Limb (tissue), 2 donors: Measurements from ENCODE around the gene ZMYM4.

Experiments
- DNase-seq, 2 donors: peaks; one replicate each; pipeline ENCODE4 v3.0.0-alpha.2; 2016; ENCODE audit errors: extremely low spot score in 2 of 2

The ZMYM4 gene

DNA sequence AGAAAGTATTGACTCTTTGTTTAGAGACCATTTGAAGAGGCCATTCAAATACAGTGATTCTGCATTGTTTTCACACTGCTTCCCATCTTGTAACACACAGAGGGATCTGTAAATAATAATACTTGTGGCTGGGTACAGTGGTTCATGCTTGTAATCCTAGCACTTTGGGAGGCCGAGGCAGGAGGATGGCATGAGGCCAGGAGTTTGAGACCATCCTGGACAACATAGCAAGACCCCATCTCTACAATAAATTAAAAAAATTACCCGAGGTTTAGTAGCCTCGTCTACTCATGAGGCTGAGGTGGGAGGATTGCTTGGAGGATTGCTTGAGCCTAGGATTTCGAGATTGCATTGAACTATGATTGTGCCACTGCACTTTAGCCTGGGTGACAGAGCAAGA lies 5.7 kb downstream of the ZMYM4 start:
- no peak for DNase-seq

DNA sequence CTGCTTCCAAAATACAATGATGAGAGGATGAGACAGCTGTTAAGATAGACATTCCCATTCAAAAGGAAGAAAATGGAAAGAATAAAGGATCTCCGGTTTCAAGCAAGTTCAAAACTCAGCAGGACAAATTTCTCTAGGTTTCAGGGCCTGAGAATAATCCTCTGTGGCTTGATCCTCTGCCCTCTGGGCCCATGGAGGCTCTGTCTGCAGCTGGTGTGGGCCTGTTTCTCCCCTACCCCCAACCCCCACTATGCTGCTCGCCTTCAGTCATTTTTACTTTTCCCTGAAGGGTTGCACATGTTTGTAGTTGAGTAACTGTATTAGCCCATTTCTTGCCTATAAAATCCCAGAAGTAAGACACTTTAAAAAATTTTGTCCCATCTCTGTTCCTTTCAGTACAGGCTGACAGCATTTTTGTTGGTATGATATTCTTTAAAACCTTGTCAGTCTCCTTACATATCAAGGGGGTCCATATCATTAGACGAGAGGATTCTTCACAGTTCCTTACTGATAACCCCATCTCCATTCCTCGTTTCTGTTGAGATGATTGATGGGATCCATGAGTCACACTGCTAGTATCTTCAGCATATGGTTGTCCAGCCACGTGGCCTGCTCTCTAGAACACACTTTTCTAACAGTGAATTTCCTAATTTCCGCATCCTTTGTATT lies 10.5 kb downstream of the ZMYM4 start:
- DNase-seq: no peak

DNA sequence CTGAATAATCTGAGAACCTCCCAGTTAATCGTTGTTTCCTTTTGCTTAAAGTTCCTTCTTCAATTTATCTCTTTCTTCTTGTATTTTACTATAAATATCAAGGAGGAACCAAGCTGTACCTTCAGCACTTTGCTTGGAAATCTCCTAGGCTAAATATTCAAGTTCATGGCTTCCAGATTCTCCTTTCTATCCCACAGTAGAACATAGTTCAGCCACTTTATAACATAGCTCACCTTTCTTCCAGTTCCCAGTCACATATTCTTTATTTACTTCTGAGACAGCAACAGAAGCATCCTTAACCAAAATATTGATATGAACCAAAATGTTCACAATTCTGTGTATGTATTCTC lies 11.0 kb downstream of the ZMYM4 start:
- DNase-seq: no peak

DNA sequence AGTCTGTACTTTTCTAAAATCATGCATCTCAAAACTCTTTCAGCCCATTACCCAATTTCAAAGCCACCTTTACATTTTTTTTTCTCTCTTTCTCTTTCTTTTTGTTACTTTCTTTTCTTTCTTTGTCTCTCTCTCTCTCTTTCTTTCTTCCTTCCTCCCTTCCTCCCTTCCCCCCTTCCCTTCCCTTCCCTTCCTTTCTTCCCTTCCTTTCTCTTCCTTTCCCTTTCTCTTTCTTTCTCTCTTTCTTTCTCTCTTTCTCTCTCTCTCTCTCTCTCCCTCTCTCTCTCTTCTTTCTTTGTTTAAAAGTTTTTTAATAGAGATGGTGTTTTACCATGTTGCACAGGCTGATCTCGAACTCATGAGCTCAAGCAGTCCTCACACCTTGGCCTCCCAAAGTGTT lies 11.5 kb downstream of the ZMYM4 start:
- DNase-seq: no peak

DNA sequence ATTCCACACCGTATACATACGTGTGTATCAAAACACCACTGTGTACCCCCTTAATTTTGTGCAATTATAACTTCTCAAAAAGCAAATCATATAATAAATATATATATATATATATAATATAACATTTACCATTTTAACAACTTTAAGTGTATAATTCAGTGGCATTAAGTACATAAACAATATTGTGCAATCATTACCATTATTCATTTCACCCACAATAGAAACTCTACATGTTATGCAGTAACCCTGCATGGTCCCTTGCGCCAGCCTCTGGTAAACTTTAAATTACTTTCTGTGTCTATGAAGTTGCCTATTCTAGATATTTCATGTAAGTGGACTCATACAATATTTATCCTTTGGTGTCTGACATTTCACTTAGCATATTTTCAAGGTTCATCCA lies 13.1 kb downstream of the ZMYM4 start:
- no peak for DNase-seq

DNA sequence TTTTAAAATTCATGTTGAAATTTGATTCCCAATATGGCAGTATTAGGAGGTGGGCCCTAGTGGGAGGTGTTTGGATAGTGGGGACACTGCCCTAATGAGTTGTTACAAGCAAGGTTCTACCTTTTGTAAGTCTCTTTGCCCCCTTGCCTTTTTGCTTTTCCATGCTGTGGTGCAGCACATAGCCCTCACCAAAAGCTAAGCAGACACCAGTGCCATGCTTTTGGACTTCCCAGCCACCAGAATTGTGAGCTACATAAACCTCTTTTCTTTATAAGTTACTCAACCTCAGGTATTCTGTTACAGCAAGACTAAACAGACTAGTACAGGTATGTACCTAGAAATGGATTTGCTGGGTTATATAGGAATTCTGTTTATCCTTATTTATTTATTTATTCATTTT lies 13.7 kb downstream of the ZMYM4 start:
- DNase-seq: no peak

DNA sequence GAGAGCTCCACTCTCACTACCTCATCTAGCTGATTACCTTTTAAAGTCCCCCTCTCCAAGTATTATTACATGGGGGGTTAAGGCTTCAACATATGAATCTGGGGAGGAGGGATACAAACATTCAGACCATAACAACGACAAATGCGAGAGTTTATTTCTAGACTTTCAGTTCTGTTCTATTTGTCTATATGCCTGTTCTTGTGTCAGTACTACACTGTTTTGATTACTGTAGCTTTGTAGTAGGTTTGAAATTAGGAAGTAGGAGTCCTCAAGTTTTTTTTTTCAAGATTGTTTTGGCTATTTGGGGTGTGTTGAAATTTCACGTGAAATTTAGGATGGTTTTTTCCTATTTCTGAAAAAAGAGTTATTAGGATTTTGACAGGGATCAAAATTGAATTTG lies 16.3 kb downstream of the ZMYM4 start:
- no peak for DNase-seq

DNA sequence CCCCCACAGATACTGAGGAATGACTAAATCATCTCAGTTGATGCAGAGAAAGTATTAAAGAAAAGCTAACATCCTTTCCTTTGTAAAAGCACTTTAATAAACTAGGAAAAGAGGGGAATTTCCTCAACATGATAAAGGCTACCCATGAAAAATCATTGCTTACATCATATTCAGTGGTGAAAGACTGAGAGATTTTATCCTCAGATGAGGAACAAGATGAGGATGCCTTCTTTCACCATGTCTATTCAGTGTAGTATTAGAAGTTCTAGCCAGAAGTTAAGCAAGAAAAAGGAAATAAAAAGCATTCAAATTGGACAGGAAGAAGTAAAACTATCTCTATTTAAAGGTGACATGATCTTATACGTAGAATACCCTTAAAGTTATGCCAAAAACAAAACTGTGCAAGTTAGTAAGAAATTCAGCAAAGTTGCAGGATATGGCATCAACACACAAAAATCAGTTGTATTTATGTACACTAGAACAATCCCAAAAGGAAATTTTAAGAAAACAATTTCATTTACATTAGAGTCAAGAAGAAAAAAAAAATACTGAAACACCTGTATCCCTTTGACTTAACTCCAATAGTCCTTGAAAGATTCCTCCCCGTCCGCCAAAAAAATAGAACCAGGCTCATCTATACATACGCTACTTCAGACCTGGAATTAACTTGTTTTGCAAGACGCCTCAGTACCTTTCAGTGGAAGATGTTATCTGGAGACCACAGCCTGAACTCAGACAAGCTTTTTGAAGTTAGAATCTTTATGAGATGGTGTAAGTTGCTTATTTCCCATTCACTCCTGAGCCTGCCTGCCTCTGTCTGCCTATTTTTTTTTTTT lies 17.5 kb downstream of the ZMYM4 start:
- DNase-seq: no peak

DNA sequence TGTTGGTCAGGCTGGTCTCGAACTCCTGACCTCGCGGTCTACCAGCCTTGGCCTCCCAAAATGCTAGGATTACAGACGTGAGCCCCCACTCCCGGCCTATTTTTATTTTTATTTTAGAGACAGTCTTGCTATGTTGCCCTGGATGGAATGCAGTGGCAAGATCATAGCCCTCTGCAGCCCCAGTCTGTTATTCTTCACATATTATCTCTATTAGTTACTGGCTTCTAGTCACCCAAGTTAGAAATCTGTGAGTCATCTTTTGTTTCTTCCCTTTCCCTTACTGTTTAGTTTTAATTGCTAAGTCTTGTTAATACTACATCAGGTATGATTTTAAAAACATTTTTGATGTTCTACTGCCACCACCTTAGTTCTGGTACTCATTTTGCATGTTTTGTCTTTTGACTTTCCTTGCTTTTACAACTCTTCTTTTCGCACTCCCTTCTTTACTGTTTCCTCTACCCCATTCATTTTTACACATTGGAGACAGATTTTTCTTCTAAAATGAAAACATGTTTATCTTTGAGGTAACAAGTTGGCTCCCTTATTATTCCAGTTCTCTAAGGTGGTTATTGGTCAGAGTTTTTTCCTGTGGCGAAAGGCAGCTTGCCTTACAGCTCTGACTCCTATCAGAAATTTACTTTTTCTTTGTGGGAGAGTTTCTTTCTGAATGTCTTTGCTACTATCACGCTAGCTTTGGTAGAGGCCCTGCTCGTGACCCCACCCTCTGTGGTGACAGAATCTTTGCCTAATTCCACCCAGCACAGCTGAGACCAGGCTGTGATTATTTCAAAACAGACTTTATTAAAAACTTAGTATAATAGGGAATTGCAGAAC lies 19.5 kb downstream of the ZMYM4 start:
- no peak for DNase-seq

DNA sequence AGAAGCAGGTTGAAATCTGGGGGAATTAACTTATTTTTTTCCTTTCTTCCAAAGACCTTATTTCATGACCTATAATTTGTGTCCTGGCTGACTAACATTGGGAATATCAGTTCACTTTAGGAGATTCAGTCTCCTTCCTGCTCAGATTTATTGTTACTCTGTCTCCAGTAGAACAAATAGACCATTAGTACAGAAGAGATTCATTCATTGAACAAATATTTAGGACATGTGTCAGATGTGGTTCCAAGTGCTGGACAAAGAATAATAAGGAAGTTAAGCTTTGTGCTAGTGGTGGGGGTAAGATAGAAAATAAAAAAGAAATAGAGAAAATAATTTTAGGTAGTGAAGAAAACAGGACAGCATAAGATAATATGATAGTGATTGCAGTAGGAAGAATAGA lies 20.3 kb downstream of the ZMYM4 start:
- DNase-seq: no peak

DNA sequence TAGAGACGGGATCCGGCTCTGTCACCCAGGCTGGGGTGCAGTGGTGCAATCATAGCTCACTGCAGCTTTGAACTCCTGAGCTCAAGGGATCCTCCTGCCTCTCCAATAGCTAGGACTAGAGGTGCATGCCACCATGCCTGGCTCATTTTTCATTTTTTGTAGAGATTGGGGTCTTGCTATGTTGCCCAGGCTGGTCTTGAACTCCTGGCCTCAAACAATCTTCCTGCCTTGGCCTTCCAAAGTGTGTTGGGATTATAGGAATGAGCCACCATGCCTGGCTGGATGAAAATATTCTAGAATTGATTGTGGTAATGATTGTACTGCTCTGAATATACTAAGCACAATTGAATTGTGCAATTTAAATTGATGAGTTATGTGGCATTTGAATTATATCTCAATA lies 21.9 kb downstream of the ZMYM4 start:
- DNase-seq: no peak

DNA sequence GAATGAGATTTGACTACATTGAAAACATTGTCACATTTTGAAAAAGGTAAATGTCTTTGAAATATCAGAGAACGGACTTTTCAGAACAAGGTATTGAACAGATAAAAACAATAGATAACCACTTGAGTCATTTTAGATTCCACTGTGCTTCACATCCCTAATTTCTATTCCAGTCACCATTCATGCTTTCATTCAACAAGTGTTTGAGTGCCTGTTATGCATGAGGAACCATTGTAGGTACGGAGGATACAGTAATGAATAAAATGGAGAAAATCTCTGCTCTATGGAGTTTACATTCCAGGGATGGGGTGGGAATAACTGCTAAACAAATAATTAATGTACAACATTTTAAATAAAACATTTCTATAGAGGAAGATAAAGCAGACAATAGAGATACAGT lies 26.3 kb downstream of the ZMYM4 start:
- DNase-seq: no peak

DNA sequence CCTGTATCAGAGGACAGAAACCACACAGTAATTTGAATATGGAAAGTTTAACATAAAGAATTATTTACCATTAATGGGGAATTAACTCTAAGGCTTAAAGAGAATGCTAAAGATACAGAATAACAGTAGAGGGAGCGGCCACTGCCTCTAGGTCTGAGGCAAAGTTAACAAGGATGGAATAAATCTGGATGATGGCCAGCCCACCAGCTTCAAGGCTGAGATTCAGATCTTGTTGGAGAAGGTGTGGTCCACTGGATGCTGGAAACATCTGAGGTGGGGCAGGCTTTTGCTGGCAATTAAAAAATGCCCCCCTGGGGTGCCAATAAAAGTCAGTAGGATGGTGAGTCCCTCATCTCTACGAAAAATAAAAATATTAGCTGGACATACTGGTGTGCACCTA lies 29.4 kb downstream of the ZMYM4 start:
- DNase-seq: no peak

DNA sequence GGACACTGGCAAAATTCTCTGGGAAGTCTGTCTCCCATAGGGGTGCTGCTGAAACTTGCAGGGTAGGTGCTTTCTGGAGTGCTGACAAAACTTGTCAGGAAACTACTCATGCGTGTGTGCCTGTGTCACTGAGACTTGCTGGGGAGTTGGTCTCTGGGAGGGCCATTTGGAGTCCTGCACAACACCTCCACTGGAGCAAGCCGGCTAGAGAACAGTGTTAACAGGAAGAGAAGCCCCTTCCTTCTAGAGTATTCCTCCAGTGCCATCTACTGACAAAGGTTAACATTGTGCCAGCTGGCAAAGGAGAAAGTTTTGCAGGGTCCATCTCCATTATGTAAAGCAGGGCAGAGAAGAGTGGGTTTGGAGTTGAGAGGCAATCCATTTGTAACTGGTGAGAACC lies 30.0 kb downstream of the ZMYM4 start:
- no peak for DNase-seq

DNA sequence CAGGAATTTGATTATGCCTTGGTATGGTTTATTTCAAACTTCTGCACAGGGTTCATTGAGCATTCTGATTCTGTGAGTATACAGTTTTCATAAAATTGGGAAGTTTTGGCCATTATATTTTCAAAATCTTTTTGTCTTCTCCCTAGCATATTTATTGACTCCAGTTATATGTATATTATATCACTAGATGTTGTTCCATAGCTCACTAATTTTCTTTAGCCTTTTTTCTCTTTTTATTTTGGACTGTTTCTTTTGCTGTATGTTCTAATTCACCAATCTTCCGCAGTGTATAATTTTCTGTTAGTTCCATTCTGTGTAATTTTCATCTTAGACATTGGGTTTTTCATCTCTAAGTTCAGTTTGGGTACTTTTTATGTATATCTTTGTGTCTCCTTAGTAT lies 31.9 kb downstream of the ZMYM4 start:
- no peak for DNase-seq

DNA sequence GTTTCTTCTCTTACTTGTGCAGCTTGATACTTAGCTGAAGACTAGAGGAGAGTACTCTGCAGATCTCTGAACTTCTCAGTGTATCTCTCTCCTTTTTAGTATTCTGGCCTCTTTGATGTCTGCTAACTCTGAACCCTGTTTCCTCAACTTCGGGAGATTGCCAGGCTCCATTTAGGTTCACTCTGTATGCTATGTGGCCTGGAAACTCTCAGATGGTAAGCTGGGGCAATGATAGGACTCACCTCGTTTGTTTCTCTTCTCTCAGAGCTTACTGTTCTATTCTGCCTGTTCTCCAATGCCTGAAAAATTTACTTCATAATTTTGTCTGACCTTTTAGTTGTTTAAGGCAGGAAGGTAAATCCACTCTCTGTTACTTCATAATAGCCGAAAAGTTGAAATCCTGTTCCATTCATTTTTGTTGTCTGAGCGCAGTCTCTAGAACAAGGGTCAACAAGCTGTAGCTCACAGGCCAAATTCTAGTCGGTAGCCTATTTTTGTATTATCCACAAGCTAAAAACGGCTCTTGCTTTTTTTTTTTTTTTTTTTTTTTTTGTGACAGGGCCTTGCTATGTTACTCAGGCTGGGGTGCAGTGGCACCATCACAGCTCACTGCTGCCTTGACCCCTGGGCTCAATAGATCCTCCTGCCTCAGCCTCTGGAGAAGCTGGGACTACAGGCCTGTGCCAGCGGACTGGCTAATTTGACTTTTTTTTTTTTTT lies 33.3 kb downstream of the ZMYM4 start:
- DNase-seq: no peak

DNA sequence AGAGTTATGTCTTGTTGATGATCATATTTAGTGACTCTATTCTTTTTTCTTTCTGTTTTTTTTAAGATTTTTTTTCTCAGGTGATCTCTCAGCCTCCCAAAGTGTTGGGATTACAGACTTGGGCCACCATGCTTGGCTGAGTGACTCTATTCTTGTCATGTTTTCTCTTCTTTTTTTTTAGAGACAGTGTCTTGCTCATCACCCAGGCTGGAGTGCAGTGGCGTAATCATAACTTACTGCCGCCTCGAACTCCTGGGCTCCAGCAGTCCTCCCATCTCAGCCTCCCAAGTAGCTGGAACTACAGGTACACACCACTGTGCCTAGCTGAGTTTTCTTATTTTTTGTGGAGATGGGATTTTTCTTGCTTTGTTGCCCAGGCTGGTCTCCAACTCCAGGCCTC lies 36.9 kb downstream of the ZMYM4 start:
- no peak for DNase-seq

DNA sequence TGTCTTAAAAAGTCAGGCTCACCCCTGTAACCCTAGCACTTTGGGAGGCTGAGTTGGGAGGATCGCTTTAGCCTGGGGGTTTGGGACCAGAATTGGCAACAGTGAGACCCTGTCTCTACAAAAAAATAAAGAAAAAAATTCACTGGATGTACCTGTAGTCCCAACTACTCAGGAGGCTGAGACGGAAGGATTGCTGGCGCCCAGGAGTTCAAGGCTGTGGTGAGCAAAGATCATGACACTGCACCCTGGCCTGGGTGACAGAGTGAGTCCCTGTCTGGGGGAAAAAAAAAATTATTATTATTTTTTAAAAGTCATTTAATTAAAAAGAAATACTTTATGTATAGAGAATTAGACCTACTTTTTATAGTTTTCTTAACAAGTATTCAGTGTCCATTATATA lies 47.1 kb downstream of the ZMYM4 start:
- no peak for DNase-seq

DNA sequence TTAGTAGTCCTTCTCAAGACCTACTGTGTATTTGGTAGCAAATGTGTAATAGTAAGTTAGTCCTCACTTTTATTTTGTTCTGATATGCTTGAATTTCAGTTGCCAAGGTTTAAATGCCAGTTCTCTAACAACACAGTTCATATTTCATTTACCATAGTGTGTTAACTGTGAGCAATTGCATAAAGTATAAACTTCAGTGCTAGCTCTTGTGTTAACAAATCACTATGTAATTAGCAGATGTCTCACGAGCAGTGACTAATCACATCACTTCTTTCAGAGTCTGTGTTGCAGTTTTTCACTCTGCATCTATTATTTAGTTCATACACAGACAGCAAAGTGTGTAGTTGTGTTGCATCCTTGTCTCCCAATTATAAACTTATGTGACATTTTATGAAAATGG lies 47.8 kb downstream of the ZMYM4 start:
- no peak for DNase-seq

DNA sequence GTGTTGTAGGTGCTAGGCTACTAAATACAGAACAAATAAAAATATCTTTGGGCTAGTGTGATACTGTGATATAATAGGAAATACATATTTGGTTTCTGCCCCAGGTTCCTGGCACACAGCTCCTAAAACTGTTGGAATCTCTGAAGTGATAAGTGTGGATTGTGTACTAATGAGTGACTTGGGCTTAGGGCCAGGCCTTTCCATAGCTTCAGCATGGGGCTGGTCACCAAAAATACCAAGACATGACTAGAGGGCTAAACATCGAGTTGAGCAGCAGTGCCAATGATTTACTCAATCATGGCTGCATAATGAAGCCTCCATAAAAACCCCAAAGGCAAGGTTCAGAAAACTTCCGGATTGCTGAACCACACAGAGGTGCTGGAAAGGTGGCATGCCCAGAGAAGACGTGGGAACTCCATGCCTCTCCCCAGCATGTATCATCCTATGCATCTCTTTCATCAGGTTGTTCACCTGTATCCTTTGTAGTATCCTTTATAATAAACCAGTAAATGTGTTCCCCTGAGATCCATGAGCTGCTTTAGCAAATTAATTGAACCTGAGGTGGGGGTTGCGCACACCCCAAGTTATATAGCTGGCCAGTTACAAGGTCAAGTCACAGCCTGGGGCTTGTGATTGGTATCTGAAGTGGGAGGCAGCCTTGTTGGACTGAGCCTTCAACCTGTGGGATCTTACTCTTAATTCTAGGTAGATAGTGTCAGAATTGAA lies 51.6 kb downstream of the ZMYM4 start:
- DNase-seq: no peak

DNA sequence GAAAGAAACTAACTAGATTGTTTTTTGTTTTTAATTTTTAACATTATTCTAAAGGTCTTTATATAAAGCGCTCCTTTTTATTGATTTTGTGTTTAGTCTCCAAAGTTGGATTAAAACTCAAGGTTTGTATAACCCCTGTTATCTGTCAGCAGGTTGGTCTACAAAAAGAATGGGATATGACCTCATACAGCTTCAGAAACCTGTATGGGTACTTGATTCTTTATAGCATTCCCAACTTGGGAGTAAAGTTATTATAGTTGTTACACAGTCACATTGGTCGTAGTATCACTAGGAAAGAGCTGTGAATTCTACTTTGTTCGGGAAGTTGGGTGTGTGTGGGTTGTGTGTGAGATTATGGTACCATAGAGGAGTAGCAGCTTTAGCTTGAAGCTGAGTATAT lies 52.4 kb downstream of the ZMYM4 start:
- DNase-seq: no peak
